ENCODE results near the gene RIOK1. TPM values are rescaled to one million over a fixed set of nuclear protein-coding genes. Genes with fewer than 3 reads are reported as not detected.

RIOK1 gene
- total and polyA plus RNA-seq, 5 donors from 2014 or later = 15.9 to 51.3 (median 16.6) TPM

GRCh38 chr6:7411328-7411727, 21.7 kb downstream of the RIOK1 start:
- H3K4me1 ChIP-seq (ENCODE audit: control insufficient read depth, insufficient read depth, low read length, poor library complexity, severe bottlenecking) = no peaks in the 10 kb centered on the region
- no peaks in the 10 kb centered on the region for H3K27me3 Mint-ChIP-seq
- peaks cover 92% of the 10 kb centered on the region for H3K36me3 ChIP-seq (ENCODE audit: control insufficient read depth, insufficient read depth, low read length)
- H3K36me3 Mint-ChIP-seq = peaks cover 46% of the 10 kb centered on the region
- DNase-seq (no peak), ATAC-seq (ENCODE audit: low read depth in 2 of 2) (no peak)
- no peak overlapping the region for H3K4me3 ChIP-seq (ENCODE audit: low read depth, low read length)
- no peaks in the 10 kb centered on the region for H3K9me3 ChIP-seq (ENCODE audit: control insufficient read depth in 2 of 2, low read length in 2 of 2)
- peaks cover 0 to 3% (median 0%) of the 10 kb centered on the region in 4 donors for H3K4me1 Mint-ChIP-seq
- no peaks in the 10 kb centered on the region for H3K27me3 ChIP-seq (ENCODE audit: control insufficient read depth, insufficient read depth, low read length)
- peak overlapping the region in 1 of 3 donors; percentile 71 for H3K27ac Mint-ChIP-seq
- H3K4me3 Mint-ChIP-seq = no peak overlapping the region
- no peaks in the 10 kb centered on the region for H3K9me3 Mint-ChIP-seq
- H3K27ac ChIP-seq (ENCODE audit: insufficient read depth, low read length, poor library complexity, severe bottlenecking) = no peak overlapping the region

GRCh38 chr6:7413151-7413823, 23.7 kb downstream of the RIOK1 start:
- Histone ChIP-seq H3K36me3 (ENCODE audit: control insufficient read depth, insufficient read depth, low read length) (peaks cover 90% of the 10 kb centered on the region), H3K27ac (ENCODE audit: insufficient read depth, low read length, poor library complexity, severe bottlenecking) (no peak overlapping the region), H3K4me1 (ENCODE audit: control insufficient read depth, insufficient read depth, low read length, poor library complexity, severe bottlenecking) (no peaks in the 10 kb centered on the region), H3K27me3 (ENCODE audit: control insufficient read depth, insufficient read depth, low read length) (no peaks in the 10 kb centered on the region), H3K9me3 (ENCODE audit: control insufficient read depth in 2 of 2, low read length in 2 of 2) (no peaks in the 10 kb centered on the region), H3K4me3 (ENCODE audit: low read depth, low read length) (no peak overlapping the region)
- Mint-ChIP-seq H3K9me3 (no peaks in the 10 kb centered on the region), H3K4me3 (no peak overlapping the region), H3K27me3 (no peaks in the 10 kb centered on the region), H3K27ac (no peak overlapping the region), H3K4me1 (peaks cover 0 to 3% (median 1%) of the 10 kb centered on the region in 4 donors), H3K36me3 (peaks cover 44% of the 10 kb centered on the region)
- DNase-seq (no peak), ATAC-seq (ENCODE audit: low read depth in 2 of 2) (no peak)

GRCh38 chr6:7414811-7415210, 25.2 kb downstream of the RIOK1 start:
- no peak for ATAC-seq (ENCODE audit: low read depth in 2 of 2)
- no peaks in the 10 kb centered on the region for H3K27me3 Mint-ChIP-seq
- H3K36me3 Mint-ChIP-seq = peaks cover 53% of the 10 kb centered on the region

GRCh38 chr6:7417684-7418083, 28.1 kb downstream of the RIOK1 start:
- H3K9me3 Mint-ChIP-seq = no peaks in the 10 kb centered on the region
- Histone ChIP-seq H3K27ac (ENCODE audit: insufficient read depth, low read length, poor library complexity, severe bottlenecking) (no peak overlapping the region), H3K36me3 (ENCODE audit: control insufficient read depth, insufficient read depth, low read length) (peaks cover 55% of the 10 kb centered on the region), H3K4me1 (ENCODE audit: control insufficient read depth, insufficient read depth, low read length, poor library complexity, severe bottlenecking) (no peaks in the 10 kb centered on the region), H3K9me3 (ENCODE audit: control insufficient read depth in 2 of 2, low read length in 2 of 2) (no peaks in the 10 kb centered on the region), H3K4me3 (ENCODE audit: low read depth, low read length) (no peak overlapping the region), H3K27me3 (ENCODE audit: control insufficient read depth, insufficient read depth, low read length) (no peaks in the 10 kb centered on the region)
- H3K36me3 Mint-ChIP-seq = peaks cover 44% of the 10 kb centered on the region
- no peak overlapping the region for H3K4me3 Mint-ChIP-seq
- H3K27me3 Mint-ChIP-seq = no peaks in the 10 kb centered on the region
- DNase-seq (no peak), ATAC-seq (ENCODE audit: low read depth in 2 of 2) (no peak)
- H3K4me1 Mint-ChIP-seq = peaks cover 0 to 6% (median 2%) of the 10 kb centered on the region in 4 donors
- H3K27ac Mint-ChIP-seq = peak overlapping the region in 1 of 3 donors; percentile 8

More at GRCh38 chr6:7414811-7415210, 25.2 kb downstream of the RIOK1 start:
- Histone ChIP-seq H3K4me3 (ENCODE audit: low read depth, low read length) (no peak overlapping the region), H3K36me3 (ENCODE audit: control insufficient read depth, insufficient read depth, low read length) (peaks cover 83% of the 10 kb centered on the region), H3K27ac (ENCODE audit: insufficient read depth, low read length, poor library complexity, severe bottlenecking) (no peak overlapping the region), H3K9me3 (ENCODE audit: control insufficient read depth in 2 of 2, low read length in 2 of 2) (no peaks in the 10 kb centered on the region), H3K27me3 (ENCODE audit: control insufficient read depth, insufficient read depth, low read length) (no peaks in the 10 kb centered on the region), H3K4me1 (ENCODE audit: control insufficient read depth, insufficient read depth, low read length, poor library complexity, severe bottlenecking) (no peaks in the 10 kb centered on the region)
- Mint-ChIP-seq H3K4me3 (no peak overlapping the region), H3K4me1 (peaks cover 2 to 6% (median 3%) of the 10 kb centered on the region in 4 donors), H3K27ac (no peak overlapping the region), H3K9me3 (no peaks in the 10 kb centered on the region)
- DNase-seq = no peak

GRCh38 chr6:7418238-7418905, 28.8 kb downstream of the RIOK1 start:
- no peak overlapping the region for H3K27ac ChIP-seq (ENCODE audit: insufficient read depth, low read length, poor library complexity, severe bottlenecking)
- H3K36me3 Mint-ChIP-seq = peaks cover 47% of the 10 kb centered on the region
- H3K9me3 Mint-ChIP-seq = no peaks in the 10 kb centered on the region
- ATAC-seq (ENCODE audit: low read depth in 2 of 2) = no peak
- H3K9me3 ChIP-seq (ENCODE audit: control insufficient read depth in 2 of 2, low read length in 2 of 2) = no peaks in the 10 kb centered on the region
- H3K4me1 Mint-ChIP-seq = peaks cover 0 to 6% (median 2%) of the 10 kb centered on the region in 4 donors
- no peak overlapping the region for H3K4me3 Mint-ChIP-seq
- no peak for DNase-seq
- no peaks in the 10 kb centered on the region for H3K27me3 ChIP-seq (ENCODE audit: control insufficient read depth, insufficient read depth, low read length)
- H3K27me3 Mint-ChIP-seq = no peaks in the 10 kb centered on the region
- H3K4me3 ChIP-seq (ENCODE audit: low read depth, low read length) = no peak overlapping the region
- H3K4me1 ChIP-seq (ENCODE audit: control insufficient read depth, insufficient read depth, low read length, poor library complexity, severe bottlenecking) = no peaks in the 10 kb centered on the region
- H3K36me3 ChIP-seq (ENCODE audit: control insufficient read depth, insufficient read depth, low read length) = peaks cover 49% of the 10 kb centered on the region
- H3K27ac Mint-ChIP-seq = peak overlapping the region in 2 of 3 donors; percentile 8 to 15

GRCh38 chr6:7419065-7419464, 29.5 kb downstream of the RIOK1 start:
- no peaks in the 10 kb centered on the region for H3K9me3 ChIP-seq (ENCODE audit: control insufficient read depth in 2 of 2, low read length in 2 of 2)
- H3K4me1 ChIP-seq (ENCODE audit: control insufficient read depth, insufficient read depth, low read length, poor library complexity, severe bottlenecking) = no peaks in the 10 kb centered on the region
- Mint-ChIP-seq H3K27ac (no peak overlapping the region), H3K9me3 (no peaks in the 10 kb centered on the region), H3K36me3 (peaks cover 42% of the 10 kb centered on the region), H3K4me1 (peaks cover 0 to 6% (median 2%) of the 10 kb centered on the region in 4 donors), H3K27me3 (no peaks in the 10 kb centered on the region), H3K4me3 (no peak overlapping the region)
- ATAC-seq (ENCODE audit: low read depth in 2 of 2) = no peak
- no peak for DNase-seq
- H3K27me3 ChIP-seq (ENCODE audit: control insufficient read depth, insufficient read depth, low read length) = no peaks in the 10 kb centered on the region
- peaks cover 42% of the 10 kb centered on the region for H3K36me3 ChIP-seq (ENCODE audit: control insufficient read depth, insufficient read depth, low read length)
- H3K27ac ChIP-seq (ENCODE audit: insufficient read depth, low read length, poor library complexity, severe bottlenecking) = no peak overlapping the region
- no peak overlapping the region for H3K4me3 ChIP-seq (ENCODE audit: low read depth, low read length)

GRCh38 chr6:7421066-7421465, 31.5 kb downstream of the RIOK1 start:
- no peaks in the 10 kb centered on the region for H3K27me3 ChIP-seq (ENCODE audit: control insufficient read depth, insufficient read depth, low read length)
- Mint-ChIP-seq H3K4me1 (peaks cover 0 to 6% (median 2%) of the 10 kb centered on the region in 4 donors), H3K9me3 (no peaks in the 10 kb centered on the region), H3K36me3 (peaks cover 31% of the 10 kb centered on the region), H3K27ac (peak overlapping the region in 1 of 3 donors; percentile 15), H3K4me3 (no peak overlapping the region), H3K27me3 (no peaks in the 10 kb centered on the region)
- H3K4me3 ChIP-seq (ENCODE audit: low read depth, low read length) = no peak overlapping the region
- H3K9me3 ChIP-seq (ENCODE audit: control insufficient read depth in 2 of 2, low read length in 2 of 2) = no peaks in the 10 kb centered on the region
- H3K27ac ChIP-seq (ENCODE audit: insufficient read depth, low read length, poor library complexity, severe bottlenecking) = no peak overlapping the region
- H3K4me1 ChIP-seq (ENCODE audit: control insufficient read depth, insufficient read depth, low read length, poor library complexity, severe bottlenecking) = no peaks in the 10 kb centered on the region
- H3K36me3 ChIP-seq (ENCODE audit: control insufficient read depth, insufficient read depth, low read length) = peaks cover 22% of the 10 kb centered on the region
- no peak for DNase-seq
- no peak for ATAC-seq (ENCODE audit: low read depth in 2 of 2)

Data from CD4-positive, CD25-positive, alpha-beta regulatory T cell (primary cell).